A549 (cell line): ENCODE measurements around the gene ADRA2A. TPM values are rescaled to one million over a fixed set of nuclear protein-coding genes. Genes with fewer than 3 reads are reported as not detected.

Source experiments
- ATAC-seq, 2 experiments: fragments of 200-7000 bp in 1 of 2; fragments of >200 bp in 1 of 2; cut with Nextera tagmentation in 1 of 2; cut with Tn5 transposase in 1 of 2; 3 replicates each; pipeline versions ENCODE4 v1.8.0 to v1.9.1; 2018 to 2020; ENCODE audit warnings: mild to moderate bottlenecking in 1 of 2, moderate library complexity in 1 of 2
- CTCF ChIA-PET: fragments of 300-600 bp; sonication (Branson Sonifier 250); formaldehyde crosslinking; extraction: SDS; loops from one replicate; lab custom pipeline; 2021; ENCODE audit warnings: antibody characterized with exemption, inconsistent platforms; lab: Yijun Ruan, JAX
- POLR2A ChIA-PET: fragments of 350-600 bp; formaldehyde crosslinking; extraction: SDS; loops from one replicate; lab custom pipeline; 2021; ENCODE audit warnings: antibody characterized with exemption, inconsistent platforms; lab: Yijun Ruan, JAX
- DNase-seq, 2 experiments: peaks; one replicate each; pipeline versions ENCODE4 v3.0.0 to v3.0.0-alpha.2; 2011 to 2016; ENCODE audit warnings: low read depth in 1 of 2, low spot score in 1 of 2
- FAIRE-seq: peaks from 2 replicates; lab custom pipeline; 2011; peaks lifted over from hg19 to GRCh38; lab: Jason Lieb, UNC
- H3K27ac ChIP-seq, 2 experiments: fragments of >200 bp; sonication (Bioruptor Twin); formaldehyde crosslinking; 3 replicates each; pipeline ENCODE4 v1.5.1; 2016 to 2017
- H3K4me1 ChIP-seq: fragments of >200 bp; sonication (Bioruptor Twin); formaldehyde crosslinking; 3 replicates; pipeline ENCODE4 v1.6.1; 2016
- H3K4me2 ChIP-seq: fragments of >200 bp; sonication (Bioruptor Twin); formaldehyde crosslinking; 3 replicates; pipeline ENCODE4 v1.6.1; 2016
- H3K4me3 ChIP-seq: fragments of >200 bp; sonication (Bioruptor Twin); formaldehyde crosslinking; 3 replicates; pipeline ENCODE4 v1.5.1; 2016
- H3K9me3 ChIP-seq: fragments of >200 bp; sonication (Bioruptor Twin); formaldehyde crosslinking; 3 replicates; pipeline ENCODE4 v1.6.1; 2016
- BHLHE40 ChIP-seq: IDR thresholded peaks from 2 replicates; pipeline ENCODE4 v1.6.1; 2012; ENCODE audit warnings: low read depth, low read length, inconsistent platforms
- CBX8 ChIP-seq: fragments of 200-600 bp; sonication (generic); IDR thresholded peaks from 2 replicates; pipeline ENCODE4 v1.6.1; 2016
- CHD4 ChIP-seq: fragments of 200-600 bp; sonication (generic); IDR thresholded peaks from 2 replicates; pipeline ENCODE4 v1.6.1; 2016; ENCODE audit warnings: antibody characterized with exemption, mild to moderate bottlenecking, borderline replicate concordance
- EHF ChIP-seq: fragments of 250-450 bp; sonication (Bioruptor Pico); IDR thresholded peaks from 2 replicates; pipeline ENCODE4 v1.5.0; 2020; ENCODE audit warnings: mild to moderate bottlenecking
- ELK1 ChIP-seq: fragments of 150-350 bp; IDR thresholded peaks from 2 replicates; pipeline ENCODE4 v1.6.1; 2014; ENCODE audit warnings: low read depth, mild to moderate bottlenecking, low read length
- EP300 ChIP-seq, 2 experiments: fragments of >200 bp; sonication (Bioruptor Twin); formaldehyde crosslinking; IDR thresholded peaks; 2 replicates in 1 of 2; 3 replicates in 1 of 2; pipeline ENCODE4 v1.6.1; 2016 to 2017
- ESRRA ChIP-seq: fragments of 150-350 bp; IDR thresholded peaks from 2 replicates; pipeline ENCODE4 v1.6.1; 2014; ENCODE audit warnings: mild to moderate bottlenecking, low read length, borderline replicate concordance
- FOSB ChIP-seq: fragments of 250-450 bp; sonication (Bioruptor Pico); IDR thresholded peaks from 2 replicates; pipeline ENCODE4 v1.5.0; 2020; ENCODE audit warnings: mild to moderate bottlenecking, moderate library complexity
- FOXS1 ChIP-seq: fragments of 250-450 bp; sonication (Bioruptor Pico); IDR thresholded peaks from 2 replicates; pipeline ENCODE4 v1.5.0; 2020; ENCODE audit warnings: mild to moderate bottlenecking, moderate library complexity
- HDAC2 ChIP-seq: fragments of 200-600 bp; sonication (generic); IDR thresholded peaks from 2 replicates; pipeline ENCODE4 v1.6.1; 2016
- HMGXB4 ChIP-seq: fragments of 250-450 bp; sonication (Bioruptor Pico); IDR thresholded peaks from 2 replicates; pipeline ENCODE4 v1.5.0; 2021; ENCODE audit warnings: mild to moderate bottlenecking, moderate library complexity, borderline replicate concordance
- HOXB13 ChIP-seq: fragments of 250-450 bp; sonication (Bioruptor Pico); IDR thresholded peaks from 2 replicates; pipeline ENCODE4 v1.5.0; 2020; ENCODE audit warnings: low read depth, mild to moderate bottlenecking, moderate library complexity
- MAFK ChIP-seq: fragments of 450-650 bp; IDR thresholded peaks from 2 replicates; pipeline ENCODE4 v1.6.1; 2014; ENCODE audit not compliant: partially characterized antibody
- MAX ChIP-seq: IDR thresholded peaks from 2 replicates; pipeline ENCODE4 v1.6.1; 2012
- MYC ChIP-seq: IDR thresholded peaks from 2 replicates; pipeline ENCODE4 v1.6.1; 2012; ENCODE audit warnings: mild to moderate bottlenecking, inconsistent platforms, low read length, improper control_type of control experiment, borderline replicate concordance
- NR3C1 ChIP-seq: fragments of >200 bp; sonication (Bioruptor Twin); formaldehyde crosslinking; IDR thresholded peaks from 3 replicates; pipeline ENCODE4 v1.6.1; 2017
- RAD21 ChIP-seq, 2 experiments: fragments of >200 bp in 1 of 2; sonication (Bioruptor Twin) in 1 of 2; formaldehyde crosslinking in 1 of 2; IDR thresholded peaks in 1 of 2; conservative IDR thresholded peaks in 1 of 2; 2 replicates in 1 of 2; 3 replicates in 1 of 2; pipeline ENCODE4 v1.6.1; 2012 to 2018; ENCODE audit warnings: inconsistent platforms in 1 of 2
- RARB ChIP-seq: fragments of 250-450 bp; sonication (Bioruptor Pico); IDR thresholded peaks from 2 replicates; pipeline ENCODE4 v1.8.0; 2021; ENCODE audit warnings: mild to moderate bottlenecking, moderate library complexity
- REST ChIP-seq: fragments of 200-600 bp; sonication (generic); IDR thresholded peaks from 2 replicates; pipeline ENCODE4 v1.6.1; 2016; ENCODE audit warnings: antibody characterized with exemption, mild to moderate bottlenecking, moderate library complexity
- TP53 ChIP-seq: fragments of 250-450 bp; sonication (Bioruptor Pico); IDR thresholded peaks from 2 replicates; pipeline ENCODE4 v1.5.0; 2021; ENCODE audit warnings: mild to moderate bottlenecking, moderate library complexity
- USF2 ChIP-seq: fragments of 450-650 bp; IDR thresholded peaks from 2 replicates; pipeline ENCODE4 v1.6.1; 2014; ENCODE audit warnings: antibody characterized with exemption
- ZNF302 ChIP-seq: fragments of 250-450 bp; sonication (Bioruptor Pico); IDR thresholded peaks from 2 replicates; pipeline ENCODE4 v1.9.0; 2021; ENCODE audit warnings: inconsistent platforms, mild to moderate bottlenecking, moderate library complexity
- ZSCAN20 ChIP-seq: fragments of 250-450 bp; sonication (Bioruptor Pico); IDR thresholded peaks from 2 replicates; pipeline ENCODE4 v1.8.0; 2022; ENCODE audit warnings: mild to moderate bottlenecking, moderate library complexity
- WGBS: methylation state at CpG from one replicate; pipeline ENCODE4 v1.1.6; 2017; ENCODE audit errors: missing lambda C conversion rate; 5-methylcytosine and 5-hydroxymethylcytosine counted together
- polyA plus RNA-seq, 4 experiments: library from polyadenylated mRNA; depleted of rRNA in 3 of 4; stranded (reverse); fragments of >200 nt; fragmentation: RNase III in 1 of 4; extraction: RNeasy Plus Mini Kit Qiagen cat#74134 plus additional on column Dnase treatment in 1 of 4; gene quantifications; 2 replicates in 3 of 4; 3 replicates in 1 of 4; pipeline ENCODE4 v1.2.3, GENCODE V29; 2011 to 2017

The ADRA2A gene
- polyA plus RNA-seq, 2 of the 4 experiments (the other 2 are of a cell fraction) = not detected

- no peak for TF ChIP-seq REST
- no peak for TF ChIP-seq EHF (CRISPR knock-in tag)
- TF ChIP-seq NR3C1 = no peak
- TF ChIP-seq USF2 = no peak
These were observed 41.9 kb downstream of the ADRA2A start (continued) for GRCh38 chr10:111118758-111119157.

- DNase-seq (no peak), ATAC-seq (no peak), FAIRE-seq (no peak)
- H3K9me3 ChIP-seq = no peaks in the 10 kb centered on the region
- no peaks in the 10 kb centered on the region for H3K4me1 ChIP-seq
- CTCF ChIA-PET = no interaction called here
- H3K4me2 ChIP-seq = no peak overlapping the region
- no peak overlapping the region for H3K4me3 ChIP-seq
- no peak overlapping the region for H3K27ac ChIP-seq
- WGBS = 25% methylated on average over 4 of the region's 4 CpGs
- no peak for TF ChIP-seq ZNF302 (CRISPR knock-in tag)
- no peak for TF ChIP-seq RARB (CRISPR knock-in tag)
- TF ChIP-seq CBX8 = no peak
- no peak for TF ChIP-seq TP53
- TF ChIP-seq MYC = no peak
- no peak for TF ChIP-seq EP300 (IDR thresholded peaks at IDR 0.05)
- POLR2A ChIA-PET = no interaction called here
These were observed 42.8 kb downstream of the ADRA2A start for GRCh38 chr10:111119637-111120036.

- no peak overlapping the region for H3K4me2 ChIP-seq
- no peak for ATAC-seq
- H3K27ac ChIP-seq = no peak overlapping the region
- DNase-seq = no peak
- H3K4me1 ChIP-seq = no peaks in the 10 kb centered on the region
- POLR2A ChIA-PET = no interaction called here
- TF ChIP-seq ESRRA (no peak), EHF (CRISPR knock-in tag) (no peak), CHD4 (no peak), FOXS1 (CRISPR knock-in tag) (no peak), ELK1 (no peak), MAFK (no peak), ZSCAN20 (no peak), BHLHE40 (no peak), FOSB (no peak), MAX (no peak), HMGXB4 (no peak), HOXB13 (CRISPR knock-in tag) (no peak), RAD21 (conservative IDR thresholded peaks at IDR 0.05 in 1 of 2, IDR thresholded peaks at IDR 0.05 in 1 of 2) (no peak), HDAC2 (no peak)
- FAIRE-seq = no peak
- CTCF ChIA-PET = no interaction called here
- no peaks in the 10 kb centered on the region for H3K9me3 ChIP-seq
- H3K4me3 ChIP-seq = no peak overlapping the region
These were observed 45.3 kb downstream of the ADRA2A start for GRCh38 chr10:111122127-111122526.
